Left renal pelvis (tissue), 4 donors: ENCODE results near the gene IFT27. TPM values are rescaled to one million over a fixed set of nuclear protein-coding genes. Genes with fewer than 3 reads are reported as not detected.

Experiments used
- DNase-seq, 4 donors: peaks; one replicate each; pipeline ENCODE4 v3.0.0-alpha.2; 2013; ENCODE audit warnings: low read depth in 4 of 4, low spot score in 3 of 4
- polyA plus RNA-seq, 4 donors: library from polyadenylated mRNA; unstranded; fragments of 120-200 nt; gene quantifications; one replicate each; pipeline ENCODE4 v1.2.1, GENCODE V29; 2013; ENCODE audit not compliant: insufficient read length in 4 of 4

IFT27 gene, protein sequence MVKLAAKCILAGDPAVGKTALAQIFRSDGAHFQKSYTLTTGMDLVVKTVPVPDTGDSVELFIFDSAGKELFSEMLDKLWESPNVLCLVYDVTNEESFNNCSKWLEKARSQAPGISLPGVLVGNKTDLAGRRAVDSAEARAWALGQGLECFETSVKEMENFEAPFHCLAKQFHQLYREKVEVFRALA
- polyA plus RNA-seq: 10 to 100 TPM; 38.4 to 60.8 (median 52.9) TPM

DNA sequence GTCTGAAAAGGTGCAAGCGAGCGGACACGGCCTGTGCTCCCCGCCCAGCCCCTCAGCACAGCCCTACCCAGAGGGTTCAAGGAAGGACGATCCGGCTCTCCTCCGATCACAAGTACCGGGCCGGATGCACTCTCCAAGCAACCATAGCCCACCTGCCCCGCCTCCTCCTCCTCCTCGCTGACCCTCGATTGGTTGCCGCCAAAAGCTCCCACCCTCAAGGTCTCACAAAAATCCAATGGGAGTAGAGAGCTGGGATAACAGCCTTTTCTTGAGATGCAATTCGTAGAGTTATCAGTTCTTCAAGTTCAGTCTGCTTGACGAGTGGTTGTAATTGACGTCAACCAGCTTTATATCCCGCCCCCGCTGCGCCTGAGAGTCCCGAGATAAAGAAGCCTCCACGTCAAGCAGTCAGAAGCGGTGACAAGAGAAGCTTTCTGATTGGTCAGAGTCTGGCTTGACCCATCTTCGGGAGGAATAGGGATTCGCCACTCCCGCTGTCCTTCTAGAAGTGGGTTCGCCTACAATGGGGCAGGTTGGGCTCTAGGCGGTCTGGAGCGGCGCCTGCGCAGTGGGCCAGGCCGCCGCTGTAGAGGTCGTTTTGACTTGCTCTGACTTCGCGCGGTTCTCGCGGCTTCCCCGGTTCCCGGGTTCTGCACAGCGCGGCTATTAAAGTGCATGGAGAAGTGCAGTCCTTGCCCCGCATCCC lies at the start of gene IFT27:
TSS of gene IFT27 (minus strand) at position 156 of the 706 bp plus-strand sequence. CDS start 412 bp downstream, outside the sequence.
- DNase-seq: peak; percentile 99 to 100 (median 100)

DNA sequence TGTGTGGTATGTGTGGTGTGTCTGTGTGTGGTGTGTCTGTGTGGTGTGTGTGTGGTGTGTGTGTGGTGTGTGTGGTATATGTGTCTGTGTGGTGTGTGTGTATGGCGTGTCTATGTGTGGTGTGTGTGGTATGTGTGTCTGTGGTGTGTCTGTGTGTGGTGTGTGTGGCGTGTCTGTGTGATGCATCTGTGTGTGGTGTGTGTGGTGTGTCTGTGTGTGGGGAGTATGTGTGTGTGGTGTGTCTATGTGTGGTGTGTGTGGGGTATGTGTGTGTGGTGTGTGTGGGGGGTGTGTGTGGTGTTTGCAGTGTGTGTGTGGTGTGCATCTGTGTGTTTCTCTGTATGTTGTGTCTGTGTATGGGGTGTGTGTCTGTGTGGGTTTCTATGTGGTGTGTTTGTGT lies 48.7 kb upstream of the IFT27 start:
- no peak for DNase-seq

DNA sequence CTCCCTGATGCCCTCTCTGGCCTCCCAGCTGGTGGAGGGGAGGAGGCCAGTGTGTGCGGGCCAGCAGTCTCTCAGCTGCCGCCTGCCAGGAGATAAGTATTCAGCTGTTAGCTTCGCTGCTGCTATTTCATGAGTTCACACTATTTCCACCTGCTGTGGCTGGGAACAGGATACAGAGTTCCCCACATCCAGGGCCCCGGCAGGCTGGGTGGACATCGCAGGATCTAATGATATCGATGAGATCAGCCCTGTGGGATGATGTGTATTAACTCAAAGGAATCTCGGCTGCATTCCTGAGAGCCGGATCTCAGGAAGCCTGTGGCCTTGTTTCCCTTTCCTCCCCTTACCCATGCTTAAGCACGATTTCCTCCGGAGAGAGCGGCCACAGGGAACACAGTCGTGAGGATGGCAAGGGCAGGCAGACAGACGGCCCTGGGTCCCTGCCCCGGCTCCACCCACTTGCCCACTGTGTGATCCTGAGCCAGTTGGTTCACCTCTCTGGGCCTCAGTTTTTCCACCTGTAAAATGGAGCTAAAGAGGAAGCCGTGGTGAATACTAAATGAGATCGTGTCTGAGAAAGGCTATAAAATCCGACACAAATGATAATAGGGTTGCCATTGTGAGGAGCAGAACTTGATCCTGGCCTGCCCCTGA lies 47.4 kb upstream of the IFT27 start:
- DNase-seq: no peak

DNA sequence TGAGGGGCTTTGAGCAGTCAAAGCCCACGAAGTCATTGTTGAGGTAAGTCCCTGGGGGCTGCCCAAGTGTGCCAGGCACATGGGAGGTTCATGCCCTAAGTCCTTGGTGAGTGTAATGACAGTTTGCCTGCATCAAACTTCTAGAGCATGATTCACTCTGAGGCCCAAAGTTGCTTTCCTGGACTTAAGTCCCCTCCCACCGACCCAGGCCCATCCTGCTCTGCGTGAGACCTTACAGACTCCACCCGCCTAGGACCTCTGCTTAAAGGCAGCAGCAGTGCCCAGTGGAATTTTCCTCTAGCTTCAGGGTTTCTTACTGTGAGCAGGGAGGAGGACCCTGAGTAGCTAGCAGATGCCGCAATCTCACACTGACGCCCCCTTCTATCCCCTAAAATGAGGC lies 46.7 kb upstream of the IFT27 start:
- DNase-seq: no peak

DNA sequence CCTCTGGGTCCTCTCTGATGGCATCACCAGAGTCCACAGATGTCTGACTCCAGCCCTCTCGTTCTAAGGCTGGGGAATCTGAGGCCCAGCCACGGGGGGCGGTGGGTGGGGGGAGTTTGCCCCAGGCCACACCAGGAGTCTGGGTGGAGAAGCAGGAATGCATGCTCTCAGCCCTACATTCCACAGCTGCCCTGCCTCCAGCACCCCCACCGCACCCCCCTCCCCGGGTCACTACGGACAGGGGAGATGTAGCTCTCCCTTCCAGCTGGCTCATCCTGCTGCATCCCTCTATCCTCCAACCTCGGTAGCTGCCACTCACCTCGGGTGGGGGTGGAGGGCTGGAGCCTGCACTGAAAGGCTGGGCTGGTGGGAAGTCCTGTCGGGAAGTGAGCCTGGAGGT lies 43.2 kb upstream of the IFT27 start:
- no peak for DNase-seq

DNA sequence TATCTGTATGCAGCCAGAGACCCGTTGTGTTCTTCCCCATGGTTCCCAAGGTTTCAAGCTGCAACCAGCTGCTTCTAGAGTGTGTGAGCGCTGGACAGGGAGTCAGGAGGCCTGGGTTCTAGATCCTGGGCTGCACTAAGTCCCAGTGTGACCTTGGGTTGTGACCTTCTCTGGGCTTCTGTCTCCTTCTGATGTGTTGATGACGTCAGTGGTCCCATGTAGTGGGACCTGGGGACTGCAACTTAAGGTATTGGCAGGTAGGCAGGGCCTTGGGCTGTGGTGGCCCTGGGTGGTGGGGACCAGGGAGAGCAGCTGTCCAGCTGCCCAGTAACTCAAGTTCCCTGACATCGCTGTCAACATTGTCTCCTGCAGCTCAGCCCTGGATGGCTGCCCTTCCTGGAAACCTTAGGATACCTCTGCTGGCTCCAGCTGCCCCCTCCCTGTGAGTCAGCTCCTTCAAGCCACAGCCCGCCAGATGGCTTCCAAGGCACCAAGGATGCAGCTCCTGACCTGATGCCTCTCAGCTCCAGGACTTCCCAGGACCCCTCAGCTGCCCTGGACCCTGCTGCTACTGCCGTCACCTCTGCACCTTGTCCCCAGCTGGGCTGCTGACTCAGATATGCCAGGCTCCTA lies 42.2 kb upstream of the IFT27 start:
- DNase-seq: no peak

DNA sequence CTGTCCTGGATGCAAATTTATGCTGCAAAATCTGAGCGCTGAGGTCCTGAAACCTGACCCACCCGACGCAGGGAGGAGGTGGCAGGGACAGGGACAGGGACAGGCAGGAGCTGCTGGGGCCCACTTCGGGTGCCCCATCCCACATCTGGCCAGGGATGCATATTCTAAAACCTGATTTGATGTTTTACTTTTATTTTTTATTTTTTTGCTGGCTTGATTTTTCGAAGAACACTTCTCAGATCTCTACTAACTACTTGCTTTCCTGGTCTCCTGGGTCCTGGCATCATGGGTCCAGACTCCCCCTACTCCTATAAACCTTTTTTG lies 41.6 kb upstream of the IFT27 start:
- DNase-seq: no peak

DNA sequence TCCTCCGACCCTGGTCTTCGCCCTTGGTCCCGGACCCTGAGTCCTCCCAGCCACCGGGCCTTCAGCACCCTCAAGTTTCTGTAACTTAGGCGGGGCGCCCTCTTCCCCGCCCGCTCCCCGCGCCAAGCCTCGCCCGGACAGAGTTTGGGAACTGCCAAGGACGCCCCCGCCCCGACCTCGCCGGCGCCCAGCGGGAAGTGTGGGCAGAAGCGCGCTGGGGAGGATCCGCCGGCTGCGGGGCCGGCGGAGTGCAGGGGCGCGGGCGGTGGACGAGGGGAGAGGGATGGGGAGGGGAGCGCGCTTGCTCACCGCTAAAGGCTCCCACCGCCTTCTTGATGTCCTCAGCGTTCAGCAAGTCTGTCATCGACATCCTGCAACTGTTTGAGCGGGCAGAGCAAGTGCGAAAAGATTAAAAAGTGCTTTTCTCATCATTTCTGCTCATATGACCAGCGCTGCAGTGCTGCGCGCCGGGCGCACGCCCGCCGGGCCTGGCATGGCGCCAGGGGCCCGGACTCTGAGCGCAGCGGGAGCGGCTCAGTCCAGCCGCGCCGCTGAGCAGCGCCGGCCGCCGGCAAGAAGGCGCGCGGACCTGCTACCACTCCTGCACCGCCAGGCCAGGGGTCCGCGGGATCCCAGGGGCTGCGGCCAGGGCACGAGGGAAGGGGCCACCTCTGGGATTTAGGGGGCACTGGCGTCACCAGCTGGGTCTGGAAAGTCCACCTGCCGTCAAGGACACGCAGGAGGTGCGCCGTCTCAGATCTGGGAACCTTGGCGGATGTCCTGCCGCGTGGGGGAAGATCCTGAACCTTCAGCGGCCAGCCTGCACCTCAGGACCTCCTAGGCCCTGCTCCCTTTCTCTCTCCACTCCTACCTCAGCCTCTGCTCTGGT lies 41.0 kb upstream of the IFT27 start, which contains the start of gene PVALB:
TSS of gene PVALB (minus strand) at position 400 of the 889 bp plus-strand sequence. CDS start at position 370, 30 bp downstream.
- peak in 3 of 4 donors; percentile 59 to 63 (median 60) for DNase-seq

DNA sequence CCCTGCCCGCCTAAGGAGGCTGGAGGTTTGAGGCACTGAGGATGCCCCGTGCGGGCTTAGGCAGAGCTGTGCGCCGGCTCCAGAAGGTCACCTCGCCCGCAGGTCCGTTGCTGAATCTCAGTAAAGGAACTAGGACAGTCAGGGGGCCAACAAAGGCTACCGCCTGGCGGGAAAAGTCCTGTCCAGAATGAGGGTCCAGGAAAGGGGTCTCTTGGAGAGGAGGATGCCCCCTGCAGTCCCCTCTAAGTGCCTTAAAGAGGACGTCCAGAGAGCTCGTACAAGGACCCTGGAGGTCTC lies 40.4 kb upstream of the IFT27 start:
- DNase-seq: no peak

DNA sequence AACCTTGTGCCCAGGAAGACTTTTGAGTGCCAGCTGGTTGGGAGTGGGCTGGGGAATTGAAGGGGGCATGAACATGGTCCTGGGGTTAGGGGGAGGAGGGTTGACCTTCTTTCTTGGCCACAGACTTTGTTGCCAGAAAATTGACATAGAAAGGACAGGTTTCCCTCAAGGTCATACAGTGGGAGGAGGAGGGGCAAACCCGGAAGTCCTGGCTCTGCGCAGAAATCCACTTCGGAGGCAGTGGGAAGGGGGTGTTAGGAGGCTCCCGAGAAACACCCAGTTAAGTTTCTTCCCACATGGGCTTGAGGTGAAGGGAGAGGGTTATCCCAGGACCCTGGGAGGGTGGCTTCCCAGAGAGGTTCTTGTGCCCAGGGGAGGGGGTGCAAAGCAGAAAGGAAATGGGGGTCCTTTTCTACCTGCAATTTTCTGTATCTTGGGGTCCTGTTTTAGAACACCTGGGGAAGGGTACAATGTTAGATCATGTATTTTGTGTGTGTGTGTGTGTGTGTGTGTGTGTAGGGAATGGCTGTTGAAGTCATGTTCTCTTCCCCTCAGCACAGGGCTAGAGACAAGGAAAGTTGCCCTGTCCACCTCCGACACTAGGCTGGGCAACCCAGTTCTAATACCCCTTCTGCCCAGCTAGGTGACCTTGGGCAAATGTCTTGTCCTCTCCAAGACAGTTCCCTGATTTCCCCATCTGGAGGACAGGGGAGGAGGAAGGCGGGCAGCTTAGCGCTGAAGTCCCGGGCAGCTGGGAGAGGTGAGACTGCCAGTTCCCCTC lies 39.8 kb upstream of the IFT27 start:
- no peak for DNase-seq

DNA sequence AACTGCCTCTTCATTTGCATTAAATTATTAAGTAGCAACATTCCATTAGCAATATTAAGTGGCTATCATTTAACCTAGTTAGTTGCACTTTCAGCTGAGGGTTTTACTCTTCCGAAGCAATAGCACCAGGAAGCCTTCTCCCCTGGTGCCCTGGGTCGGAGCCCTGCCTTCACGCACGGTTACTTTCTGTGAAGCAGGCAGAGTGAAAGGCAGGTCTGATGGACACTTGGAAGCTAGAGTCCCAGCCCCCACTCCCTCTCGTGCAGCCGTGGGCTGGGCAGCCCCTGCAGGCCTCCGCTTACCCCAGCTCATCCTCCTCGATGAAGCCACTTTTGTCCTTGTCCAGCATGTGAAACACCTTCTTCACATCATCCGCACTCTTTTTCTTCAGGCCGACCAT lies 38.9 kb upstream of the IFT27 start:
- no peak for DNase-seq

DNA sequence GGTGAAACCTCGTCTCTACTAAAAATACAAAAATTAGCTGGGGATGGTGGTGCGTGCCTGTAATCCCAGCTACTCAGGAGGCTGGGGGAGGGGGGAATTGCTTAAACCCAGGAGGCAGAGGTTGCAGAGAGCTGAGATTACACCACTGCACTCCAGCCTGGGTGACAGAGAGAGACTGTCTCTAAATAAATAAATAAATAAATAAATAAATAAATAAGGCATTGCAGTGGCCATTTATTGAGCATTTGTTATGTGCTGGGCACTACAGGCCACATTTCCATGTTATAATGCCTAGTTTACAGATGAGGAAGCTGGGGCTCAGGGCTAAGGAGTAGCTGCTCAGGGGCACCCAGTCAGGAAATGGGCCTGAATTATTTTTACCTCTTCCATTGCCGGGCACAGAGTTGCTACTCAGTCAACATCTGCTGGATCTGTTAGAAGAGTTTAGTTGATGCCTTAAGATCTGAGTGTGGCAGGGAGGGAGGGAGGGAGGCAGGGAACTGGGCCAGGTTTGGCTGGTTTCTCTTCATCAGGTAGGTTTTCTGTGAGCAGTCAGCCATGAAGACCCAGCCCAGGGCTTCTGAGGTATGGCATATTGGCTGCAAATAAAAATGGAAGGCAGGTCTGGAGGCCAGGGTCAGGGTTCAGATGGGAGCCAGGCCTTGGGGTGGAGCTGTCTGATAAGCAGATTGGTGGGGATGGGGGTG lies 35.3 kb upstream of the IFT27 start:
- no peak for DNase-seq

DNA sequence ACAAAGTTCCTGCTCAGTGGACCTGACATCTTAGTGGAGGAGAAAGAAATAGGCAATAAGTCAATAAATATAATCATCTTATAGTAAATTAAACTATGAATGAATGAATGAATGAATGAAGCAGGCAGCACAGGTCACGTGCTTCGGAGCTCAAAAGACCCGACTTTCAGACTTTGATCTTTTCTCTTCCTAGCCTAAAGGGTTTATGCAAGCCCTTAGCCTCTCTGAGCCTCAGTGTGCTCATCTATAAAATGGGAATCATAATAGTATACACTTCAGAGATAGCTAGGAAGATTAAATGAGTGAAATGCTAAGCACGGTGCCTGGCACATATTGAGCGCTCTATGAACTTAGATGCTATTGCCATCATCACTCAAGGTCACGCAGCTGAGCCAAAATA lies 33.4 kb upstream of the IFT27 start:
- no peak for DNase-seq

DNA sequence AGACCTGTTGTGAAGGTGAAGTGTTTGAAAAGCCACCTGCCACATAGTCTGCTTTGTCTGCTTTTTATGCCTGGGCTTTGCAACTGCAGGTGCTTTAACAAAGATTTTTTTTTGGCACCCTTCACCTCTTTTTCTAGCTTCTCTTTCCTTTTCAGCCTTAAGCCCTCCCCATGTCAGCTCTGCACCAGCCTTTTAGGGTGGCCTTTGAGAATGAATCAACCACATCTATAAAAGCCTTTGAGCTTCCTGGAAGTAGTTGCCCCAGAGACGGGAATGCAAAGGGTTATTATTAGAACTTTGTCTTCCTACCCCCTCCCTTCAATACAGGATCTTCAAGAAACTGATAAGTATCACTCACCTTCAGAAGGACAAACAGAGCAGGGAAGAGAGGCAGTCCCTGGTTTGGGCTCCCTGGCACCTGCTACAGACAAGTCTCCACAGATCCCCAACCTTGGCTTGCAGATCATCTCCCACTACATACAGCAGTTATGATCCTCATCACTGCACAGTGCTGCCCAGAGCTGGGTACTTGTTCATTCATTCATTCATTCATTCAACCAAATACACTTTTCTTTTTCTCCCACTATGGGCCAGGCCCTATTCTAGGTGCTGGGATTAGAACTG lies 32.9 kb upstream of the IFT27 start:
- no peak for DNase-seq

DNA sequence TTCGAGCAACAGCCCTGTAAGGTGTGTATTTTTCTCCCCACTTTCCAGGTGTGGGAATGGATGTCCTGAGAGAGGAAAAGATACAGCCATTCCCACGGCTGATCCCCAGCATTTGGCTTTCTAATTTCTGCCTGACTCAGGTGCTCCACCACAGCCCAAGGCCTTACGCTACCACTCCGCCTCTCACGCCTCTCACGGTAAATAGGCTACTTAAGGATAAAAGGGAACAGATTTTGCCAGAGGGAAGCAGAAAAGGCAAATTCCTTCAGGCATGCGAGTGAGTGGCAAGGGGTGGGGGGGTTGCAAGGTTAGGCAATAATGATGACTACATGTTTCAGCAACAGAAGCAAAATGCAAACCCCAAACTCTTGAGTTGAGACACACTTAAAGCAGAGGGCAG lies 31.7 kb upstream of the IFT27 start:
- no peak for DNase-seq

DNA sequence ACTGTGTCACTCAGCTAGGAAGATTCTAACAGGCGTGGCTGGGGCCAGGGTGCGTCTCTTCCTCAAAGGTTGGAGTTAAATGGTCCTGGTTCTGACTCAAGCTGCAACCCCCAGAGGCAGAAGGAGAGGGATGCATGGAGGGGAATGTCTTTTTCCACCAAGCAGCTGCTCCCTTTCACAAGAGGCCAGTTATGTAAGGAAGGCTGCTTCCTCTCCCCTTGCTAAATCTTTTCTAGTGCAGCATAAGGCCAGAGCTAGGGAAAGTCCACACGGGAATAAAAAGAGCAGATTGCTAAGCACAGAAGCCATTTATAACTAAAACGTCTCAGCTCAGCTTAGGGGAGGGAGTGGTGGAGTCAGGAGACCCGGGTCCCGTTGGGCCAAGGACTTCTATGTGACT lies 30.9 kb upstream of the IFT27 start:
- no peak for DNase-seq

DNA sequence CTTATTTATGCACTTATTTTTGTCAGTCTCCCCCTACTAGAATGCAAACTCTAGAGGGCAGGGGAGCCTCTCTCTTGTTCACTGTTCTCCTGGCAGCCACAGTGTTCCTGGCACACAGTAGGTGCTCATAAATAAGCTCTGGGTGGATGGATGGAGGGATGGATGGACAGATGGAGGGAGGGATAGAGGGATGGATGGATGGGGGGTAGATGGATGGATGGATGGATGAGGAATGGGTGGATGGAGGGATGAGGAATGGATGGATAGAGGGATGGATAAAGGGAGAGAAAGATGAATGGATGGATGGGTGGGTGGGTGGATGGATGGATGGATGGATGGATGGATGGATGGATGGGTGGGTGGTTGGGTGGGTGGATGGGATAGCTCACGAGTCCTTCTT lies 27.4 kb upstream of the IFT27 start:
- DNase-seq: no peak

DNA sequence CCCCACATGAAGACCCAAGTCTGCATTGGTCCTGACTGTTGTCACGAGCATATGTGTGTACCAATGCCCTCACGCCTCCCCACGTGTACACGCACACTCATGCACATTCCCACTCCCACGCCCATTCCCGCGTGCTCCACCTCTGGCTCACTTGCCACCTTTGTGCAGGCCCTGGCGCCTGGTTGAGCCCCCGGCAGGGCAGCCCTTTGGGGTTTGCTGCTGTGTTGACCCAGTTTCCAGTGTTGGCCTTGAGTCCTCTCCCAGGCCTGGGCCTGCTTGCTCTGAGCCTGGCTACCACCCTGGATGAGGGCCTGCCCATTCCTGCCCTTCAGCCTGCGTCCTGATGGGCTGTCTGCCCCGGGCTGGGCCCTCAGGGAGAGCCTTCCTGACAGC lies 22.8 kb upstream of the IFT27 start:
- no peak for DNase-seq
